HG02981 (cell line): ENCODE results near the gene LEKR1.
A peak's percentile ranks its signal among the peaks of the same experiment; 100 is the strongest.
"Not testable (repeated sequence)": the region's sequence is repeated elsewhere in the genome, so short reads cannot be mapped to it uniquely, and the experiment has no call there.

Source experiments
- ATAC-seq: cut with Tn5 transposase; IDR thresholded peaks from one replicate; pipeline ENCODE4 v1.9.1; 2021; ENCODE audit warnings: mild to moderate bottlenecking, moderate library complexity; ENCODE audit not compliant: unreplicated experiment

The LEKR1 gene

GRCh38 chr3:156826144-156826895 is at the start of gene LEKR1:
Gene LEKR1, plus strand, starts transcription at chr3:156826353. Its CDS starts 2,977 bp downstream, at chr3:156829330.
- ATAC-seq, result peak; percentile 82

- no peak for ATAC-seq
These were observed 49.3 kb upstream of the LEKR1 start for GRCh38 chr3:156776871-156777270.

DNA sequence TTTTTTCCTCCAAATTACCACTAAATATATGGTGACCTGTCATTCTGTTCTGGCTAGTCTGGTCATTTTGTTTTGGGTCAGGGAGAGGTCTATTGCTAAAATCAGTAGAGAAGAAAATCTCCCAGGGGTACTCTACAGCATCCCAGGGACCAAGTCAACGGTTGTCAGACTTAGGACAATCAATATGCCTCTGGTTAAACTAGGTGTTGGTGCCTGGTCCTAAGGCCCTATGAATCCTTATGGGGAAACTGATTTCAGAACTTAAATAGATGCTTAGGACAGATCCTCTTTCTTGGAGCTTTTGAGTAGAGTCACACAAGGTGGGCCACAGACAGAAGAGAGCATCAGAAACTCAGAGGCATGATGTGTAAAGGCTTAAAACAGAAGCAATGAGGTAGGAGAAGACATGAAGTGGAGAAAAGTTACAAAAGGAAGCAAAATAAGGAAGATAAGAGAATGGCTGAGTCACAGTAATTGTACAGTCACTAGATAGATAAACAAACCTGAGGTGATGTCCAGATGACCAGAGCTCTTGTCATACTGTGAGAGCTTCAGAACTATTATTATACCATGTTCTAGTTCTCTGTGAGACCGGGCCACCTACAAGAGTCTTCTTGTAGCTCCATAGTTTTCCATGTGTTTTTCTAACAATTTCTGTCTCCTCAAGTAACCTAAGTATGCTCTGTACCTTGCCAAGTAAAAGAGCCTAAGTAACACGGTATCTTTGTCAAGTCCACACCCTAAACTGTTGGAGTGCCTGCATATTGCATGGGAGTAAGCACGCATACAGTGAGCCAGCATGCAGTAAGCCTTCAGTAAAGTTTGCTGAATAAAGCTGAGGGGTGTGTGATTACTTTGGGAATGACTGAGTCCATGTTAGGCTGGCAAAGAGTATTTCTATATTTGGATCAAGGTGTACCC is 44.6 kb upstream of the LEKR1 start:
- ATAC-seq, result no peak

DNA sequence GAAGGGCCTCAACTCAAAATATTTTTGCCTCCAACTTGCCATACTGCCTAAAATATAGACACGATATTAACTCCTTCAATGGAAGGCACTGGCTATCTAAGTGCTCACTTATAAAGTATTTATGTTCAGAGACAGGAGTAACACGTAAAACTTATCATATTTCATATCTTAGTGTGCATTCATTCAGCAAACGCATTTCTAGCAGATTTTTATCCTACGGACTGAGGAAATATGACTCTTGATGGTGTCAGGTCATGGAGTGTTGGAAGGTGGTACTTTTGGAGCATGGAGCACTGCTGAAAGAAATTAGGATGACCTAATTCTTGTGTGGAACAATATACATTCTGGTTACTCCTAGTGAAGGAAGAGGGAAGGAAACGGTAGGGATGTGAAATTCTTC is 43.8 kb upstream of the LEKR1 start:
- no peak for ATAC-seq

- ATAC-seq, result no peak
These were observed 43.2 kb upstream of the LEKR1 start for GRCh38 chr3:156782921-156783320.

GRCh38 chr3:156787001-156787400 is 39.2 kb upstream of the LEKR1 start:
- ATAC-seq, result no peak

DNA sequence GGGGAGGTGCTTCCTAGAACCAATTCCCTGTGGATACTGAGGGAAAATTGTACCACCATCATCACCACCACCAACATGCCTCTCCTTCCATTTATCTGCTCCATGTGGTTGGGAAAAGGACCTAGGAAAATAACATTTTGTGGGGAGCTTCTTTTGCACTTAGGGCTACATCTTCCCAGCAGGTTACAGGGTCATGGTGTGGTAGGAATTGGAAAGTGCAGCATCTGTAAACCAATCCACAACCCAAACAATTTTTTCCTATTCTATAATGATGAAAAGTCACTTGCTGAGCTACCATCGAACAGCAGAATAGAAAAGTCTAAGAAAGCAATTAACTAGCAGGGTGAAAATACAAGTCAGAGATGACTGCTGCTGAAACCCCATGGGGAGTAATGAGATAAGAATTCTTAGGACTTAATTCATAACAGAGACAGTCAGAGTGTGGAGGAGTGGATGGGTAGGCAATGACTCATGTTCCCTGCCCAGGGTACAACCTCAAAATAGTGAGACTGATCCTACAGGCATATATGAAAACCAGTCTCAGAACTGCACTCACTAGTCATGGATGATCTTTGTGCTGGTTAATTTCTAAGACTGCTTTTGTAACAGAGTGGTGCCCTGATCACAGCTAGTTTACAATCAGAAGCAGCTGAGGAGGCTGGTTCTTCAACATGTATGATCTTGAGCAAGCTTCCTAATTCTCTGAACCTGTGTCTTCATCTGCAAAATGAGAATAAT is 38.1 kb upstream of the LEKR1 start:
- peak; percentile 74 for ATAC-seq

DNA sequence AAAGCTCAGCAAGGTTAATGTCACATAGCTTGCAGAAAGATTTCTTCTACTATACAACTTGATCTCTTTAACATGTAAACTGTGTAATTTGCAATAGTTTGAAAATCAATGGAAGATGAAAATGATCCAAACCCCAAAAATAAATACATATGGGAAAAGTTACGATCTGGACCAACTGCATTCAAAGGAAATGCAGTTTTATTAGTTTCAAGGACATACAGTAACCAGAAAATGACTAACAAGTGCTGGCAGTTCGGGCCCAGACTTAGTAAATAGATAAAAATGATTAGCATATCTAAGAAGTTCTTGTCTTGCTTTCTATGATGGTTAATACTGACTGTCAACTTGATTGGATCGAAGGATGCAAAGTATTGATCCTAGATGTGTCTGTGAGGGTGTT is 37.3 kb upstream of the LEKR1 start:
- no peak for ATAC-seq

DNA sequence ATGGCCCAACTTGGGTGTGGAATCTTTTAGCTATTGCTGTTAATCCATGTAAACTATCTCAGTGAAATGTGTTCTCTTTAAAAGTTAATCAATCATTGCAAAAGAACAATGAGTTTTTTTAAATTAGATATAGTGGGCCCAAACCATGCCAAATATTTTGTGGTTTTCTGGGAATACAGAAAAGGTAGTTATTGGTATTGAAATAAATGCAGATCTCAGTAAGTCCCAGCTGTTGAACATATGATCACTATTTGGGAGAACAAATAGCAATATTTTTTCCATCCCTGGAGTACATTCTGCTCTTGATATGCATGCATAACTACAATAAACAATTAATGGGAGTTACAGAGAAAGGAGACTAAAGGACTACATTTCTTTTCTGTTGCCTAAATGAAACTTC is 36.0 kb upstream of the LEKR1 start:
- ATAC-seq, result no peak

DNA sequence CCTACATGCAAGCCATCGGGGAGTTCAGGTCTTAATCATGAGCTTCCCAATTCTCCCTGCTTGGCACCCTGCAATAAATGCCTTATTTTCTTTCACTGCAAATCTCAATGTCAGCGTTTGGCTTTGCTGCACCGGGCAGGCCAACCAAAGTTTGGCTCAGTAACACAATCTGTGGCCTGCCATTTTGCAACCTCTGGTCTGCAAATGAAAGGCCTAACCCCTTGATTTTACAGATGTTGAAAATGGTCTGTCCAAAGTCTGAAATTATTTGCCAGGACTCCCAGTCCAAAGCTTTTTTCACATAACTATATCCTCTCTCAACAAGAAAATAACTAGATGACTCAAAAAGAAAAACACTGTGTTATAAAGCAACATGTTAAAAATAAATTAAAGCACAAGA is 34.0 kb upstream of the LEKR1 start:
- no peak for ATAC-seq

GRCh38 chr3:156792536-156792935 is 33.6 kb upstream of the LEKR1 start:
- ATAC-seq, result no peak

- ATAC-seq, result no peak
These were observed 33.2 kb upstream of the LEKR1 start for GRCh38 chr3:156792945-156793344.

DNA sequence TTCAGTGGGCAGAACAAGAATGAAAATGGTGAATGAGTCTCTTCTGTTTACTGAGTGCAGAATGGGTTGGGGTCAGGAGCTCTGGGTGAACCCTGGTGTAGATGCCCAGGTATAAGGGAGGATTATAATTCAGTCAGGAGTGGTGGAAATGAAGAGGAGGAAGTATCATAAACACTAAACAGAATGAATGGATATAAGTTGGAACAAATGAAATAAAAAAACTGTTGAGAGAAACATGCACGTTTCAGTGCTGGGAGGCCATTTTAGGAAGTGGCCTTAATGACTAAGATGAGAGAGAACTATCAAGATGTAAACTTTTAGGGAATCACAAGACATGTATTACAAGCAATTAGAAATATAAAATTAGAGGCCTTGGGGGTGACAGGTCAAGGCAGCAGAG is 32.8 kb upstream of the LEKR1 start:
- no peak for ATAC-seq

DNA sequence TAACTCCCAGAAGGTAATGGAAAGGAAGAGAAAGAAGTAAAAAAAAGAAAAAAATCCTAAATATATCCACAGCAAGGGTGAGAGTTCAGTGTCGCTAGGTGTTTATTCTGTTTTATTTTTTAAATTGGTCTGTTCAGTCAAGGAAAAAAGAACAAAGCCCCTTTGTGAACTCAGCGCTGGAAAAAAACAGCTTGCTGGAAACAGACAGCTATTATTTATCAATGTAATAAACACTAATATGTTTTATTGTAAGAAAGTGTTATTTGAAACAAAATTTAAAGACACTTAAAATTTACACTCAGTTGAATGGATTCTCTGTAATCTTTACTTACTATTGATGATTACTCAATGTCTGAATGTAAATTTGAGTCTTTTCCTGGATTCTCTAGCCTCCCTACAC is 32.3 kb upstream of the LEKR1 start:
- no peak for ATAC-seq

DNA sequence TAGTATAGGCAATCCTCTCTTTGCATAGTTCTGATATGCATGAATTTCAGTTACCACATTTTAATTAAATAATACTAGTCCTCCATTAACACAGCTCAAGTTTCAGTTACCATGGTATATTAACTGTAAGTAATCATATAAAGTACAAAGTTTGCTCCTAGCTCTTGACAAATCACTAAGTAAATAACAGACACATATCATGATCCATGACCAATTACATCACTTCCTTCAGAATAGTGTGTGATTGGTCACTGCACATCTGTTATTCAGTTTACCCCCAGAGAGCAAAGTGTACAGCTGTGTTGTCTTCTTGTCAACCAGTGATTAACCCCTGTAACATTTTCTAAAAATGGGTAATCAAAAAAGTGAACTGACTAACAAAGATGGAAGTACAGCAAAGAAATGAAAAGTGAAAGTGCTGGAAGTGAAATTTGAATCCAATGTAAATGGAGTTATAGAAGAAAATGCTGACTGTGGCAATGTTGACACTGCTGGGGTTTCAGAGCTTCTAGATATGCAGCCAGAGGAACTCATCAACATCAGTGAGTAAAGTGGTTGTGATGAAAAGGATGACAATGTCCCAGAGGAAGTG is 30.2 kb upstream of the LEKR1 start:
- no peak for ATAC-seq

DNA sequence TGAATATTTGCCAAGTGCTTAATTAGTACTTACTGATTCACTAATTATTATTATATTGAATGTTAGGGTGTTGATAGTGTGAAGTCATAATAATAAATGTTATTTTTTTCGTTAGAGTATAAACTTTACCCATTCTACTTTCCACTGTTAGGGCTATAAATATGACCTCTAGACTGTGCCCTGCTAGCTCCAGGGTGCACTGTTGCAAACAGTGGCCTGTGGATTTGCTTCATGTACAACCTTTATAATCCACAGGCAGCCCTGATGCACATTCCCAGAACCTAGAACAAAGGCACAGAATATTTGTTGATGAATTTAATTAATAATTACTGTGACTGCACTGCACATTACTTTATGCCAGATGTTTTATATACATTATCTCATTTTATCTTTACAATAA is 28.8 kb upstream of the LEKR1 start:
- ATAC-seq, result no peak

GRCh38 chr3:156800287-156800686 is 25.9 kb upstream of the LEKR1 start:
- ATAC-seq, result not testable (repeated sequence)

DNA sequence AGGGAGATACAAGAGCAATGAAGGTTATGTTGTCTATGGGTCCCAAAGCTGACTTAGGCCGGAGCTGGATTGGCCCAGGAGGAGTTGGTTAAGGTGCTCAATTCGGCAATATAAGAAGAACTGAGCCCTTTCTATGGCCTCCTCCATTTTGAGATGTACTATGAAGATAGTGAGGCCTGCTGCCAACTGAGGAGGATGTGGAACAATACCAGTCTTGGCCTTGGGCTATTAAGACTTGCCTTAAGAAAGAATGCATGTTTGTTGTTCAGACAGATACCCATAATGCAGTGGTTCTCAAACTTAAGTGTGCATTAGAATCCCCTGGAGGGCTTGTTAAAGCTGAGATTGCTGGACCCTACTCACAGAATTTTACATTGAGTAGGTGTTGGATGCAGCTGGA is 24.4 kb upstream of the LEKR1 start:
- no peak for ATAC-seq

GRCh38 chr3:156802821-156803606 is 23.1 kb upstream of the LEKR1 start:
- ATAC-seq, result no peak
